GM12873 (cell line): ENCODE measurements around the gene WNT7A.

ENCODE experiments used
- TF ChIP-seq, protein P1 (sequence below): IDR thresholded peaks from 2 replicates; pipeline ENCODE4 v1.5.1; 2012; ENCODE audit warnings: low read depth, mild to moderate bottlenecking, moderate library complexity, low read length, control low read depth; ENCODE audit not compliant: insufficient read depth; ENCODE audit errors: missing control alignments

Gene WNT7A

DNA sequence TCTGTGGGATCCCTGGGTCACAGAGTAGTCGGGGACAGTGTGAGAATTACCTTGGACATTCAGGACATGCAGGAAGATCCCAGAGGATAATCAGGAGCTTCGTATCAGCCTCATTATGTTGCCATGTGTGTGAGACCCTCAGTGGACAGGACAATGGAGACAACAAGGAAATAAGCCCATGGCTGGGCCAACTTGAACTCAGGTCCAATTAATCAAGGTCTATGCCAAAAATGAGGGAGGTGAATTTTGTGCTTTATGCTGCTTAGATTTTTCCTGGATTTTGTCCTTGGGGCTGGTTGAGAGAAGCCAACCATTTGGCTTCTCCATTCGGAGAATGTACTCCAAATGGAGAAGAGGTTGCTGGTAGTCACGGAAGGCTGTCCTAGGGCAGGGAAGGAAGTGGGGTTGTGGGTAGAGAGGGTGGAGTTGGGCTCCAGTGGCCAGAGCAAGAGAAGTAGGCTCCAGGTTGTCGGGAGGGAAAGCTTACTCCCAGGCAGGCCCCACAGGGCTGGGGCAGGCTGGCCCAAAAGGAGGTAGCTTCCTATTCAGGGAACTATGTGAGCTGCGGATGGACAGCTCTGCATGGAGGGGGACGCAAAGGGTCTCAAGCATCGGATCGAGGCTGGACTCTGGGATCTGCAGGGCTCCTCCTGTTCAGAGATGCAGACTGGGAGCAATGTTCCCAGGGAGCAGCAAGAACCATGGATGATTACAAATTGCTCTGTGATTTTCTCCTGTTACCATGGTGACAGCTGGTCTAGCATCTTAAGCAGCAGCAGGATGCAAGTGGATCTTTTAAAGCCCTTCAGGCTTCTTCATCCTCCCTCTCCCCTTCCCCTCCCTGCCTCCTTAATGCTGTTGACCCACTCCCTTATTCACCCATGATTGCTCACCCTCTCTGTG, 91.1 kb downstream of the WNT7A start:
- TF ChIP-seq, protein P1, sequence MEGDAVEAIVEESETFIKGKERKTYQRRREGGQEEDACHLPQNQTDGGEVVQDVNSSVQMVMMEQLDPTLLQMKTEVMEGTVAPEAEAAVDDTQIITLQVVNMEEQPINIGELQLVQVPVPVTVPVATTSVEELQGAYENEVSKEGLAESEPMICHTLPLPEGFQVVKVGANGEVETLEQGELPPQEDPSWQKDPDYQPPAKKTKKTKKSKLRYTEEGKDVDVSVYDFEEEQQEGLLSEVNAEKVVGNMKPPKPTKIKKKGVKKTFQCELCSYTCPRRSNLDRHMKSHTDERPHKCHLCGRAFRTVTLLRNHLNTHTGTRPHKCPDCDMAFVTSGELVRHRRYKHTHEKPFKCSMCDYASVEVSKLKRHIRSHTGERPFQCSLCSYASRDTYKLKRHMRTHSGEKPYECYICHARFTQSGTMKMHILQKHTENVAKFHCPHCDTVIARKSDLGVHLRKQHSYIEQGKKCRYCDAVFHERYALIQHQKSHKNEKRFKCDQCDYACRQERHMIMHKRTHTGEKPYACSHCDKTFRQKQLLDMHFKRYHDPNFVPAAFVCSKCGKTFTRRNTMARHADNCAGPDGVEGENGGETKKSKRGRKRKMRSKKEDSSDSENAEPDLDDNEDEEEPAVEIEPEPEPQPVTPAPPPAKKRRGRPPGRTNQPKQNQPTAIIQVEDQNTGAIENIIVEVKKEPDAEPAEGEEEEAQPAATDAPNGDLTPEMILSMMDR, result no peak

DNA sequence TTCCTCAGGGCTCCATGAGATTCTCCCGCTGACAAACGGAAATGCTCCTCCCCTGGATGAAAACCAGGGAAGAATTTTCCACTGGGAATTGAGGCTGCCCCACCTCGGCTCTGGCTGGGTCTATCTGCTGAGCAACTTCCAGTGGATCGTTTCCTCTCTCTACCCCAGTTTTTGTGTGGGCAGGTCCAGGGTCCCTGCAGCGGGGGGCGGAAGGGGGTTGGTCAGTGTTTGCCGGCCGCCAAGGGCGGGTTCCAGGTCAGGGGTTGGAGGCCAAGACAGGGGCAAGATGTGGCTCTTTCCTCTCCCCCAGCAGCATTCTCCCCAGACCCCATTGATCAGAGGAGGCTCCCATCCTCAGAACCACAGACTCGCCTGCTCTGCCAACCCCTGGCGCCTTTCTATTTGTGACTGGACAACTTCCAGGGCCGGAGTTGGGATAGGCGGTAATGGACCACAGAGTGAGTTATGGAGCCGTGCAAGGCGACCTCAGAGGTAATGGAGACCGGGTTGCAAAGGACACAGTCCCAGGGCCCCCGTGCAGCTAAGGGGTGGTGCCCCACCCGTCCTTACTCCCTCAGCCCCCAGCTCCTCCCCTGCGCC, 92.2 kb downstream of the WNT7A start:
- TF ChIP-seq, protein P1, result no peak

DNA sequence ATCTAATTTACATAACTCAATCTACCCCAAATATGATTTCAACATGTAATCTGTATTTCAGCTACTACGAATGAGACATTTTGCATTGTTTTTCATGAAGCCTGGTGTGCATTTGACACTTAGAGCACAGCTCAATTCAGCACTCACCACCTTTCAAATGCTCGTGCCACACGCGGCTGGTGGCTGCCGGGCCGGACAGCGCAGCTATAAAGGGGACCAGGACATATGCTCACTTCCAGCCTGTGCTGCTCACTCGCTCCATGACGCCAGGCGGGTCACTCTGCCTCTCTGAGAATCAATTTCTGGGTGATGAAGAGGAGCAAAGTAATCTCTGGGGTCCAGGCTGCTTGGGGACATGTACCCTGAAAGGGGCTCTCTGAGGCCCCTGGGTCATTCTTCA, 93.1 kb downstream of the WNT7A start:
- TF ChIP-seq, protein P1, result no peak

DNA sequence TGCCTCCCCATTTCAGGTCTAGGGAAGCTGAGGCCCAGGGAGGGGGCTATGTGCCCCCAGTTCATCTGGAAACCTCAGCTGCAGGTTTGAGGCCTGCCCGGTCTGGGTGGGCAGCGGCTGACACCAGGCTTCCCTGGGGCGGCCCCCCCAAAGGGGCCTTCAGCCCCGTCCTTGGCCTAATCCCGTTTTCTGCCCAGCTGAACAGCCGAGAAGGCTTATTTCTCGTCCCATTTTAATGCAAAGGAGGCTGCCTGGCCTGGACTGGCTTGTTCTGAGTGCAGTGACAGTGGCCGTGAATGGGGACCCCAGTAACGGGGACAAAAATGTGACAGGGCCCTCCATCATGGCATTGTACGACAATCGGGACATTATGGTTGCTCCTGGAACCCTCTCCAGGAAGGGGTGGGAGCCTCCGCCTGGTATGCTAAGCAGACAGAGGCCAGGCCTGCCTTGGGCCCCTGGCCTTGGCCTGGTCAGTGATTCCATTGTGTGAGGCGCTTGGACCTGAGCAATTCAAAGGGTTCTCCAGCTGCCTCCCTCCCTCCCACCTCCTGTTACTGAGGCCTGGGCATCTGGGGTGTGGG, 93.9 kb downstream of the WNT7A start:
- TF ChIP-seq, protein P1, result no peak

DNA sequence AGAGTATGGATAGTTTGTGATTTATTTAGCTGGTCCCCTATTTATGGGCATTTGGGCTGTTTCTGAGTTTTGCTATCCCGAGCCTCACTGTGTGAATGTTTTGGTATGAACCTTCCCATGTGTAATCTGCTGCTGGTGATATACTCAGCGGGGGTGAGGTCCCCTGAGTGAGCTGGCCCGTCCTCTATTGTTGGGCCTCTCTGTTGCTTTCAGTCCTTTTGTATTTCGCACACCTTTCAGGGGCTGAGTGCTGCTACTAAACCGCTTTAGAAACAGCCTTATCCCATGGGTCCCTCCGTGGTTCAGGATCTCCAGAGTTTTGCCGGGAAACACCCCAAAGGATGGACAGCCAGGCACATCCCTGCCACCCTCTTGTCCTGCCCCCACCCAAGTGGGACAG, 94.5 kb downstream of the WNT7A start:
- TF ChIP-seq, protein P1, result no peak

DNA sequence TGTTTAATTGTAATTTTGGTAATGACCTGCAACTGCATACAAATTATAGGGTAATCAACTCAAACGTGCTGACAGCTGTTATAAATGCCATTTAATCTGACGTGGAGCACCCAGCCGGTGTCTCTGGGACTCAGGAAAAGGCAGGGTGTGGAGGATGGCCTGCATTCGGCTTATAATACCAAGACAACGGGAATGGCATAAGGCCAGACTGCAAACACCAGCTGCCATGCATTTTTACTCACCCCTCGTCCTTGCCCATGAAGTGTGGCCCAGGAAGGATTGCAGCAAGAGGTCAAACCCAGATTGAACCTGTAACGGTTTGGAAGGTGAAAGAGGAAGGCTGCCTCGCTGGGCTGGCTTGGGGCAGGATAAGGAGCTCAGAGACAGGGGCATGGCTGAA, 96.4 kb downstream of the WNT7A start:
- TF ChIP-seq, protein P1, result no peak

DNA sequence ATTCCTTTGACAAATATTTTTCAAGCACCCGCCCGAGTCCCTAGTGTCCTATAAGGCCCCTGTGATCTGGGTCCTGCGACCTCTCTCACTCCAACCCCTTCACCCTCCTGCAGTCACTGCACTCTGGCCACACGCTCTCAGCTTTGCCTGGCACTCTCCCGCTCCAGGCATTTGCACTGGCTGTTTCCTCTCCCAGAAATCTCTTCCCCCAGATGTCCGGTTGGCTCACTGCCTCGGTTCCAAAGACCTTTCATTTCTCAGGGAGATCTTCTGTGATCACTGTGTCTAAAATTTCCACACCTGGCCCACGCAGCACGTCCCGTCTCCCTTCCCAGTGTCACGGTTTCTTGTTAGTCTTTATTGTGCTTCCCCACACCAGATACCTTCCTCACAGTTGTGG, 97.4 kb downstream of the WNT7A start:
- TF ChIP-seq, protein P1, result no peak
